ENCODE measurements around the gene REEP3. TPM values are rescaled to one million over a fixed set of nuclear protein-coding genes. Genes with fewer than 3 reads are reported as not detected.

REEP3 gene
- total and polyA plus RNA-seq, 2 of the 8 experiments (the other 6 are each of a cell fraction or from before 2014, with no cell fraction given), result 5.8 to 31.5 TPM

- Histone ChIP-seq H2AK5ac (ENCODE audit: low read depth, low read length) (no peak overlapping the region), H4K8ac (ENCODE audit: extremely low read depth, insufficient read depth, low read length) (no peak overlapping the region), H3K23me2 (ENCODE audit: low read depth, low read length) (peaks cover 4% of the 10 kb centered on the region; the same call in 1 of the 2 replicates), H4K20me1 (replicated peaks in 1 of 2; ENCODE audit: control insufficient read depth in 1 of 2, insufficient read depth in 2 of 2, low read length in 2 of 2) (peaks cover 0 to 6% of the 10 kb centered on the region in 2 experiments), H2BK5ac (ENCODE audit: low read depth, low read length) (no peak overlapping the region), H4K5ac (ENCODE audit: insufficient read length, low read depth, low read length) (no peak overlapping the region), H3K56ac (replicated peaks; ENCODE audit: insufficient read length, low read depth, low read length) (no peak overlapping the region), H3K9me3 (ENCODE audit: insufficient read depth in 2 of 2, low read depth in 1 of 2, low read length in 1 of 2) (no peaks in the 10 kb centered on the region), H3K14ac (ENCODE audit: insufficient read length) (no peak overlapping the region), H2BK12ac (ENCODE audit: low read depth, low read length) (no peak overlapping the region), H3K4me2 (ENCODE audit: insufficient read depth in 1 of 2, low read depth in 2 of 2, low read length in 2 of 2) (no peak overlapping the region), H3K9ac (replicated peaks in 1 of 4; ENCODE audit: extremely low read depth in 1 of 4, low read depth in 3 of 4, low read length in 3 of 4) (no peak overlapping the region), H3K27ac (ENCODE audit: low read depth, low read length) (no peak overlapping the region), H3K36me3 (ENCODE audit: control insufficient read depth in 2 of 4, insufficient read depth in 4 of 4, low read length in 3 of 4) (no peaks in the 10 kb centered on the region), H3K23ac (ENCODE audit: insufficient read length) (no peak overlapping the region), H2BK20ac (ENCODE audit: low read length) (no peak overlapping the region), H2BK120ac (replicated peaks; ENCODE audit: low read depth, low read length) (no peak overlapping the region), H2BK15ac (ENCODE audit: low read length) (0 out of 2 replicates have a peak overlapping the region, but pooled peaks have one; percentile 50), H3K79me1 (ENCODE audit: low read depth, low read length) (no peaks in the 10 kb centered on the region), H3K18ac (ENCODE audit: extremely low read depth, low read length) (no peak overlapping the region), H3K4ac (replicated peaks; ENCODE audit: insufficient read length, low read depth, low read length) (no peak overlapping the region), H3K4me3 (ENCODE audit: extremely low read depth in 1 of 4, insufficient read depth in 2 of 4, low read depth in 3 of 4, low read length in 4 of 4) (no peak overlapping the region), H3K79me2 (ENCODE audit: control insufficient read depth in 1 of 2, insufficient read depth in 2 of 2, low read length in 2 of 2) (peaks cover 16 to 76% of the 10 kb centered on the region in 2 experiments), H4K91ac (replicated peaks; ENCODE audit: insufficient read length, low read length) (no peak overlapping the region), H3K4me1 (replicated peaks in 1 of 4; ENCODE audit: control insufficient read depth in 3 of 4, insufficient read depth in 4 of 4, low read length in 3 of 4) (peaks cover 4 to 19% (median 18%) of the 10 kb centered on the region in 4 experiments; a peak in 6 of 7 replicates), H3K27me3 (replicated peaks in 1 of 4; ENCODE audit: control insufficient read depth in 3 of 4, extremely low read depth in 1 of 4, insufficient read depth in 3 of 4, low read length in 3 of 4) (no peaks in the 10 kb centered on the region), H2AFZ (ENCODE audit: low read length) (no peak overlapping the region)
- TF ChIP-seq CHD2 (IDR thresholded peaks at IDR 0.05; ENCODE audit: low read length) (no peak), PHF8 (conservative IDR thresholded peaks at IDR 0.05; ENCODE audit: low read depth, low read length) (no peak), TCF12 (IDR thresholded peaks at IDR 0.05; ENCODE audit: low read depth, low read length) (no peak), HDAC2 (IDR thresholded peaks at IDR 0.05; ENCODE audit: borderline replicate concordance in 1 of 2, low read depth in 2 of 2, low read length in 2 of 2) (no peak), CREB1 (IDR thresholded peaks at IDR 0.05) (no peak), BCL11A (IDR thresholded peaks at IDR 0.05; ENCODE audit: low read depth in 2 of 2, low read length in 2 of 2) (no peak), KDM1A (IDR thresholded peaks at IDR 0.05; ENCODE audit: borderline replicate concordance, low read length) (no peak), SIN3A (conservative IDR thresholded peaks at IDR 0.05 in 1 of 2, IDR thresholded peaks at IDR 0.05 in 1 of 2; ENCODE audit: low read depth in 1 of 2, low read length in 2 of 2) (no peak), CEBPB (IDR thresholded peaks at IDR 0.05; ENCODE audit: low read depth, low read length) (no peak), SIRT6 (IDR thresholded peaks at IDR 0.05; ENCODE audit: low read length) (no peak)
- TF ChIP-seq, protein P1, sequence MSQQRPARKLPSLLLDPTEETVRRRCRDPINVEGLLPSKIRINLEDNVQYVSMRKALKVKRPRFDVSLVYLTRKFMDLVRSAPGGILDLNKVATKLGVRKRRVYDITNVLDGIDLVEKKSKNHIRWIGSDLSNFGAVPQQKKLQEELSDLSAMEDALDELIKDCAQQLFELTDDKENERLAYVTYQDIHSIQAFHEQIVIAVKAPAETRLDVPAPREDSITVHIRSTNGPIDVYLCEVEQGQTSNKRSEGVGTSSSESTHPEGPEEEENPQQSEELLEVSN (IDR thresholded peaks at IDR 0.05), result no peak
- ChIA-PET CTCF (ENCODE audit: partially characterized antibody) (interaction anchor here (0.8 to 1.0 kb wide), 3 partner anchors 14 to 201 kb away, joined by 3 to 4 read pairs (median 3); no protein-coding TSS in a partner anchor), POLR2A (ENCODE audit: partially characterized antibody) (interaction anchor here (0.7 to 1.1 kb wide), 2 partner anchors 112 to 250 kb away, joined by 3 read pairs; no protein-coding TSS in a partner anchor)
- DNase-seq (ENCODE audit: low read depth in 1 of 2, low spot score in 2 of 2) (no peak), FAIRE-seq (no peak)
- 87% methylated on average over 6 of the region's 6 CpGs; no CpG with 5 or more reads in 1 of the 2 experiments for WGBS, 2 experiments (ENCODE audit: extremely low coverage in 1 of 2, insufficient coverage in 1 of 2, insufficient read length in 1 of 2, insufficient replicate concordance in 2 of 2, low coverage in 1 of 2, low lambda C conversion rate in 2 of 2, missing lambda C conversion rate in 1 of 2)
Measured at GRCh38 chr10:63518690-63519288, 2.4 kb upstream of the REEP3 start.

All from H1 (cell line).